ENCODE measurements around the gene ACTG1. TPM values are rescaled to one million over a fixed set of nuclear protein-coding genes. Genes with fewer than 3 reads are reported as not detected.

The ACTG1 gene
- polyA plus RNA-seq, 1 of the 3 experiments (the other 2 are of a cell fraction), result 7,871 TPM

DNA sequence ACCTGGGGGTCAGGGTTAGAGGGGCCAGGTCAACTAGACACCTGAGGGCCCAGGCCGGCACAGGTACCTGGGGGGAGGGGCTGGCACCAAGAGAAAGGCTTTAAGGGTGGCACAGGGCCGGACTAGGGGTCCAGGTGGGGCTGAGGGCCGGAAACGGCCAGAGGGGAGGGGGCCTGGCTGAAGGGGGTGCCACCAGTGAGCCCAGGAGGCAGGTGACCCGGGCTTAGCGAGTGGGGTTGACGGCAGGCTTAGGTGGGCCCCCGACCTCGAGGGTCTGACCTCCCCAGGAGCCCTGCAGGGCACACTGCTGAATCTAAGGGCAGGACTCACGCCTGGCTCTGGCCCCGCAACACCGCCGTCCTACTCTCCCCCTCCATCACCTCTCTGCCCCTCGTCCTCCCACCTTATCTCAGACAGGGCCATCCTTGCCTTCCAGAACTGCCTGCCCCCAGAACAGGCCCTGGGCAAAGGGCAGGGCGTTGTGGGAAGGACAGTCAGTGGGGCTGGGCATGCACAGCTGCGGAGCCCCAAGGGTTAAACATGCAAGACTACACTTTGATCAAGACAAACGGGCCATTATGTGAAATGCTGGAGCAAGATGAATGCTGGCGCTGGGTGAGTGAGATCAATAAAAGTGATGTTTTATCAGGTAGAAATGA, 44.4 kb downstream of the ACTG1 start:
- POLR2A ChIA-PET, result no interaction called here
- no peak overlapping the region for H2AFZ ChIP-seq (ENCODE audit: low read depth)
- no peaks in the 10 kb centered on the region for H4K20me1 ChIP-seq (ENCODE audit: insufficient read depth)
- CTCF ChIA-PET, result interaction anchor here (1.6 to 3.5 kb wide), 2 partner anchors 16 to 31 kb away, joined by 4 to 12 read pairs; no protein-coding TSS in a partner anchor
- H3K9me3 ChIP-seq, result no peaks in the 10 kb centered on the region
- WGBS (ENCODE audit: low lambda C conversion rate), result 79% methylated on average over 15 of the region's 18 CpGs
- no peaks in the 10 kb centered on the region for H3F3A ChIP-seq (replicated peaks; ENCODE audit: insufficient read depth)
- H3K9me2 ChIP-seq, result no peaks in the 10 kb centered on the region
- DNase-seq, result no peak
- peaks cover 0 to 17% of the 10 kb centered on the region in 2 experiments; a peak in 1 of 4 replicates for H3K4me1 ChIP-seq (ENCODE audit: control insufficient read depth in 1 of 2, insufficient read depth in 2 of 2, low read depth in 1 of 2, low read length in 1 of 2)
- no peaks in the 10 kb centered on the region for H3K36me3 ChIP-seq (replicated peaks in 1 of 2; ENCODE audit: control insufficient read depth in 1 of 2, insufficient read depth in 2 of 2, low read length in 1 of 2)
- H3K27ac ChIP-seq (ENCODE audit: low read depth in 2 of 2, low read length in 1 of 2), result no peak overlapping the region
- H3K79me2 ChIP-seq (ENCODE audit: insufficient read depth), result no peaks in the 10 kb centered on the region
- no peak overlapping the region for H3K4me2 ChIP-seq
- no peaks in the 10 kb centered on the region for H3K27me3 ChIP-seq (ENCODE audit: insufficient read depth)
- no peak for TF ChIP-seq GATA2 (CRISPR knock-in tag; IDR thresholded peaks at IDR 0.05)
- H3K4me3 ChIP-seq (ENCODE audit: low read depth in 2 of 2, low read length in 1 of 2), result no peak overlapping the region
- H3K9ac ChIP-seq, result no peak overlapping the region

GRCh38 chr17:81466564-81467472, 45.8 kb downstream of the ACTG1 start:
- Histone ChIP-seq H3K4me2 (no peak overlapping the region), H3K79me2 (ENCODE audit: insufficient read depth) (no peaks in the 10 kb centered on the region), H3K27me3 (ENCODE audit: insufficient read depth) (no peaks in the 10 kb centered on the region), H4K20me1 (ENCODE audit: insufficient read depth) (no peaks in the 10 kb centered on the region), H3K27ac (ENCODE audit: low read depth in 2 of 2, low read length in 1 of 2) (no peak overlapping the region), H3K9me2 (no peaks in the 10 kb centered on the region), H2AFZ (ENCODE audit: low read depth) (no peak overlapping the region), H3K9me3 (no peaks in the 10 kb centered on the region), H3K9ac (no peak overlapping the region), H3K4me1 (ENCODE audit: control insufficient read depth in 1 of 2, insufficient read depth in 2 of 2, low read depth in 1 of 2, low read length in 1 of 2) (peaks cover 0 to 11% of the 10 kb centered on the region in 2 experiments; a peak in 1 of 4 replicates), H3F3A (replicated peaks; ENCODE audit: insufficient read depth) (no peaks in the 10 kb centered on the region), H3K4me3 (ENCODE audit: low read depth in 2 of 2, low read length in 1 of 2) (no peak overlapping the region), H3K36me3 (replicated peaks in 1 of 2; ENCODE audit: control insufficient read depth in 1 of 2, insufficient read depth in 2 of 2, low read length in 1 of 2) (no peaks in the 10 kb centered on the region)
- 87% methylated on average over 24 of the region's 33 CpGs for WGBS (ENCODE audit: low lambda C conversion rate)
- no peak for DNase-seq
- TF ChIP-seq MXI1 (IDR thresholded peaks at IDR 0.05; ENCODE audit: low read depth, low read length), result no peak
- no peak for TF ChIP-seq CHD2 (IDR thresholded peaks at IDR 0.05; ENCODE audit: low read length, partially characterized antibody)
- TF ChIP-seq SMC3 (IDR thresholded peaks at IDR 0.05; ENCODE audit: low read depth, low read length), result no peak
- no peak for TF ChIP-seq FOSL2 (IDR thresholded peaks at IDR 0.05; ENCODE audit: borderline replicate concordance, low read depth)
- TF ChIP-seq, protein P1, sequence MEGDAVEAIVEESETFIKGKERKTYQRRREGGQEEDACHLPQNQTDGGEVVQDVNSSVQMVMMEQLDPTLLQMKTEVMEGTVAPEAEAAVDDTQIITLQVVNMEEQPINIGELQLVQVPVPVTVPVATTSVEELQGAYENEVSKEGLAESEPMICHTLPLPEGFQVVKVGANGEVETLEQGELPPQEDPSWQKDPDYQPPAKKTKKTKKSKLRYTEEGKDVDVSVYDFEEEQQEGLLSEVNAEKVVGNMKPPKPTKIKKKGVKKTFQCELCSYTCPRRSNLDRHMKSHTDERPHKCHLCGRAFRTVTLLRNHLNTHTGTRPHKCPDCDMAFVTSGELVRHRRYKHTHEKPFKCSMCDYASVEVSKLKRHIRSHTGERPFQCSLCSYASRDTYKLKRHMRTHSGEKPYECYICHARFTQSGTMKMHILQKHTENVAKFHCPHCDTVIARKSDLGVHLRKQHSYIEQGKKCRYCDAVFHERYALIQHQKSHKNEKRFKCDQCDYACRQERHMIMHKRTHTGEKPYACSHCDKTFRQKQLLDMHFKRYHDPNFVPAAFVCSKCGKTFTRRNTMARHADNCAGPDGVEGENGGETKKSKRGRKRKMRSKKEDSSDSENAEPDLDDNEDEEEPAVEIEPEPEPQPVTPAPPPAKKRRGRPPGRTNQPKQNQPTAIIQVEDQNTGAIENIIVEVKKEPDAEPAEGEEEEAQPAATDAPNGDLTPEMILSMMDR (IDR thresholded peaks at IDR 0.05), result no peak
- no peak for TF ChIP-seq GABPA (IDR thresholded peaks at IDR 0.05; ENCODE audit: low read depth)
- TF ChIP-seq RXRA (IDR thresholded peaks at IDR 0.05; ENCODE audit: borderline replicate concordance, low read depth), result no peak
- TF ChIP-seq NRF1 (IDR thresholded peaks at IDR 0.05; ENCODE audit: low read depth, low read length), result no peak
- no peak for TF ChIP-seq GATA2 (CRISPR knock-in tag; IDR thresholded peaks at IDR 0.05)
- no peak for TF ChIP-seq EZH2phosphoT487 (IDR thresholded peaks at IDR 0.05; ENCODE audit: borderline replicate concordance, low read depth)
- TF ChIP-seq SIN3A (IDR thresholded peaks at IDR 0.05; ENCODE audit: borderline replicate concordance, low read depth, low read length), result no peak
- no peak for TF ChIP-seq TEAD4 (IDR thresholded peaks at IDR 0.05; ENCODE audit: borderline replicate concordance, insufficient read depth)
- no peak for TF ChIP-seq RCOR1 (IDR thresholded peaks at IDR 0.05; ENCODE audit: low read length)
- no peak for TF ChIP-seq TCF12 (IDR thresholded peaks at IDR 0.05)
- TF ChIP-seq FOXM1 (IDR thresholded peaks at IDR 0.05; ENCODE audit: low read depth), result no peak
- no peak for TF ChIP-seq NFIC (IDR thresholded peaks at IDR 0.05; ENCODE audit: borderline replicate concordance)
- no peak for TF ChIP-seq RFX5 (IDR thresholded peaks at IDR 0.05; ENCODE audit: low read length)
- ChIA-PET POLR2A (no interaction called here), CTCF (interaction anchor here (0.6 to 3.5 kb wide), 3 partner anchors 17 to 350 kb away, joined by 3 to 12 read pairs (median 3); no protein-coding TSS in a partner anchor)

Measured in SK-N-SH (cell line).